GM18526 (cell line): Measurements from ENCODE around the gene HS6ST1.

Experiments used
- POLR2A ChIP-seq: IDR thresholded peaks from 3 replicates; pipeline ENCODE4 v1.6.1; 2011; ENCODE audit not compliant: insufficient read length; ENCODE audit errors: extremely low read depth

Gene HS6ST1

DNA sequence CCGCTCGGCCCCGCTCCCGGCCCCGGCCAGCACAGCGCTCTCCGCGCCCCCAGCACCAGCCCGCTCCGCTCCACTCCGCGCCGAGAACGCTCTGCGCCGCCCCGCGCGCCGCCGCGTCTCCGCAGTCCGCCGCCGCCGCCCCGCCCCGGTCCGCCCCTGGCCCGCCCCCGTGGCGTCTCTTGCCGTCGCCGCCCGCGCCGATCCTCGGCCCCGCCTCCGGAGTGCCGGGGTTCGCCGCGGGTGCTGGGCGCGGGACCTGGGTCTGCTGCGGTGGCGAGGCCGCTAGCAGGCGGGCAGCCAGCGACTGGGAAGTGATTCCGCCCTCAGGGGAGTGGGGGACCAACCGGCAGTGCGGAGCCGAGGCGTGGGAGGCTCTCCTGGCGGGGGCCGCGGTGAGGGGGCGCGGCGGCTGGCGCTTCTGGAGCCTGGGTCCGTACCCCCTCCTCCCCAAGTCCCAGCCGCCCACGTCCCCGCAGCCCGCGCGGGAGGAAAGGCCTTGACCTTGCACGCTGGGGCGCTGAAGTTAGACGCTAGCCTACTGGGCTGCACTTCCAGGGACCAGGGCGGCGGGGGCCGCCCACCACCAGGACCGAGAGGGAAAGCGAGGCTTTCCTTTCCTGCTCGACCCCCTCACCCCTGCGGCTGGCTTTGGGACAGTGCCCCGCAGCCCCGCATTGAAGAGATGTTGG lies at the start of gene HS6ST1:
Gene HS6ST1, minus strand, starts transcription at position 93 of the 689 bp plus-strand sequence. CDS start 305 bp downstream, outside the sequence.
- peak; percentile 62 for TF ChIP-seq POLR2A

DNA sequence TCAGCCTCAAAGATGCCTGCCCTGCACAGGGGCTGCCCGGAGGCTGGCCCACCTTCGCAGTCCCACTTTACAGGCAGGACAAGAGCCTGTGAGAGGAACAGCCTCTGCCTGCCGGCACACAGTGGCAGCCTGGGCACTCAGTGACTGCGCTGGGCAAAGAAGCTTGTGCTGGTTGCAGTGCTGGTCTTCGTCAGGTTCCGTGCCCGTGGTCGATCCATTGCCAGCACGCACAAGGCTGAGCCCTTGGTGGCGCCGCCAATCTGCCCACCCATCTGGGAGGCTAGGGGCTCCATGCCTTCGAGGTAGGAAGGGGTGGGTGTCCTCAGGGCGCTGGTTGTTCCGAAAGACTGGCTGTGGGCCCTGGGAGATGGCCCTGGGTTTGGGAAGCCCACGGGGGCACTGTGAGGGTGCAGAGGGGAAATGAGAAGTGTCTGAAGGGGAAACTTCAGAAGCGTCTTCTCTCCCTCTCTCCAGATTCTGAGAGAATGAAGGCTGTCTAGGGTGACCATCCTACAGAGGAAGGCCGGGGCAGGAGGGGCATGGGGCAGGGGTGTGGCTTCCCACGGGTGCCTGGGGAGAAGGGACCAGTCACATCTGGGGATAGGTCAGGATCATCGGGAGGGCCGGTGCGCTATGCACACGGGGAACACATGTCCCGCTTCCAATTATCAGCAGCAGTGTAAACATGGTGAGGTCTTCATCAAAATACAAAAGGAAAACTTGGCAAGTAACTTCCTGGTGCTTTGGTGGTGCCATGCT lies 49.1 kb upstream of the HS6ST1 start:
- TF ChIP-seq POLR2A, result no peak

DNA sequence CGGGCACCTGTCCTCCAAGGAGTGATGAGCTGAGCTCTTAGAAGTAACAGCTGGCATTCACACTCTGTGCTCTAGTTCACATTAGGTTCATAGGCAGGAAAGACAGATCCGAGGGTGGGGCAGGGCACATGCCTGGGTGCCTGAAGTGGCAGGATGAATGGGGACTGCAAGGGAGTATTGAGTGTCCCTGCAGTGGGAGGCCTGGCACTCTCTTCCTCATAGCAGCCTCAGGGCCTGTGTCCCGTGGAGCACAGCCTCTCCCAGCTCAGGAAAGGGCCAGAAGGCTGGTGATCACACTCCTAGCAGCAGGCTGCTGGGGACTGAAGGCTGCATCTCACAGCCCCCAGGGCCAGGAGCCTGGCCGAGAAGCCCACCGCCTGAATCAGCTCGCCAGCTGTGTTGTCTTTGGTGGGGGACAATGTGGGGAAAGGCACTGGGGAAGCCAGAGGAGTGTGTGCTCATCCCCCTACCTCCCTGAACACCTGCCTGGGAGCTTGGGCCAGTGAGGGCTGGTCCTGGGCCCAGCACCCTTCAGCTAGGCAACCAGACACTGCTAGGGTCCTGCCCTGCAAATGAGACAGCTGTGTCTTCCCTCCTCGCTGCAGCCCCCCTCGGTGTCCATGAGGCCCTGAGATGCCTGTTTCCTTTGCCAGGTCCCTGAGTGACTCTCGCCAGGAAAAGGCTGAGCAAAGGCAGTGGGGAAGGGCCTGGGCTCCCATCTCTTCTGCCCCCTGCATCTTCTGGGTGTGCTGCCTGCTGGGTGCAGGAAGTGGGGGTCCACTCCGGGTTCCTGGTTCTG lies 48.2 kb upstream of the HS6ST1 start:
- no peak for TF ChIP-seq POLR2A

DNA sequence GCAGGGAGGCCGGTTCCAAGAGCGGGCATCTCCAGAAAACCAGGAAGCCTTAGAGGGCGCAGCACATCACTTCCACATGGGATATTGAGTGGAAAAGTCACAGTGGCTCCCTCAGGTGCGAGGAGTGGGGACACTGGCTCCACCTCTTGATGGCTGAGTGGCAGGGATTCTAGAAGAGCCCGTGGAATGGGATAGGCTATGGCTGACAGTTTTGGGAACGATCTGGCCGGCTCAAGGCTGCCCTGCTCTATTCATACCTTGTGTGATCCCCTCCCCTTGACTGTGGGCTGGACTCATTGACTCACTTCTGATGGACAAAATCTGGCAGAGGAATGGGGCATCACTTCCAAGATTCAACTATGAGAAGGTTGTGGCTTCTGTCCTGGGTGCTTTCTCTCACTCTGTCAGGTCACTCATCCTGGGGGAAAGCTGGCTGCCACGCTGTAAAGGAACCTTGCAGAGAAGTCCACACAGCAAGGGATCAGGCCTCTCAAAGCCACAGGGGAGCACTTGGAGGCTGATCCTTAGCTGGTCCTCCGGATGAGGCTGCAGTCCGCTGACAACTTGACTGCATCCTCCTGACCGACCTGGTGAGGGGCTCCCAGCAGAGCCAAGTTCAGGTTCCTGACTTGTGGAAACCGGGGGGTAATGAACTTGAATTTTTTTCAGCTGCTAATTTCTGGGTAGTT lies 46.7 kb upstream of the HS6ST1 start:
- no peak for TF ChIP-seq POLR2A

DNA sequence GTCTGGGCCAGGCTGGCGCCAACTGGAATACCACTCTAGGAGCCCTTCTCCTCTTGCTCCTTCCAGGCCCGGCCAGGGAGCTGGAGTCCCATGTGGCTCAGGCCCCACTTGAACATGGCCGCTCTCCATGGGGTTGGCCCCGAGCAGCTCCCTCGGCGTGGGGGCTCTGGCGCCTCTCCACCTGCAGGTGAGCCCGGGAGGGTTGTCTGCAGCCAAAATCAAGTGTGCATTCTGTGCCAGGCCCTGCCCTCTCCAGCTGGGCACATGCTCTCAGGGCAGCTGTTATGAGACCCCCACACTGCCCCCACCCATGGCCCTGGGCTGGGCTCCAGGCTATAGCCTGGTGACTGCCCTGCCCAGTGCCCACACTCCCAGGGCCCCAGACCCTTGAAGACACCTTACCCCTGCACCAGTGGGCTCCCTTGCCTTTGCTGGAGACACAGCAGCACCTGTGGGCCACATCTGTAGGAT lies 45.8 kb upstream of the HS6ST1 start:
- TF ChIP-seq POLR2A, result no peak

DNA sequence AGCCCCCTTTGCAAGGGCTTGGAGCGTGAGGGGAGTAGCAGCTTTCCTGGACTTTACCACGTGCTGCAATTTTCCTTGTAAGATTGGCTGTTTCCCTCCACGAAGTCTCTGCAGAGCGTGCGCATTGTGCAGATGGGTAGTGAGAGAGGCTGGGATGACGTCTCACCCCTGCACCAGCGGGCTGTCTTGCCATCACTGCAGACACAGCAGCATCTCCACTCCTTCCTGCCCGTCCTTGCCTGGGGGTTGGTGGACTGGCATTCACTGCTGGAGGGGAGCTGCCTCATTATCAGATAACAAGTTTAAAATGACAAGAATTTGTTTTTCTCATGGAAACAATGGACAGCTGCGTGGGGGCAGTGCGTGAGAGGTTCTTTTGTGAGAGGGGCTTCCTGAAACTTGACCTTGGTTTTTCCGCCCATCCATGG lies 45.3 kb upstream of the HS6ST1 start:
- TF ChIP-seq POLR2A, result no peak

DNA sequence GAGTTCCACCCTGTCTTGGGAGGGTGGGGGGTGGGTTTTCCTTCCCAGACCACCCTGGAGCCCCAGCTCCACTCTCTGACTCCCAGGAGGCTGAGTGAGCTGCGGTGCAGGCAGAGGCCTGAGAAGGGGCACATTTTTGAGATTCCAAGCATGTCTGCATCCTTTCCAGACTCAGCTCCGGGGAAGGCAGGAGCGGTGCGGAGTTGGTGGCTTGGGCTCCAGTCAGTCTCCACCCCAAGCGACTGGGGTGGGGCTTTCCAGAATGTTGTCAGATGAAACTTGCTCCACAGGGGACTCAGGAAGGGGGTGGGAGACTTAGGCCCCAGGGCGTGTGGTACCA lies 44.2 kb upstream of the HS6ST1 start:
- no peak for TF ChIP-seq POLR2A

GRCh38 chr2:128362176-128362888 lies 43.7 kb upstream of the HS6ST1 start:
- TF ChIP-seq POLR2A, result no peak

DNA sequence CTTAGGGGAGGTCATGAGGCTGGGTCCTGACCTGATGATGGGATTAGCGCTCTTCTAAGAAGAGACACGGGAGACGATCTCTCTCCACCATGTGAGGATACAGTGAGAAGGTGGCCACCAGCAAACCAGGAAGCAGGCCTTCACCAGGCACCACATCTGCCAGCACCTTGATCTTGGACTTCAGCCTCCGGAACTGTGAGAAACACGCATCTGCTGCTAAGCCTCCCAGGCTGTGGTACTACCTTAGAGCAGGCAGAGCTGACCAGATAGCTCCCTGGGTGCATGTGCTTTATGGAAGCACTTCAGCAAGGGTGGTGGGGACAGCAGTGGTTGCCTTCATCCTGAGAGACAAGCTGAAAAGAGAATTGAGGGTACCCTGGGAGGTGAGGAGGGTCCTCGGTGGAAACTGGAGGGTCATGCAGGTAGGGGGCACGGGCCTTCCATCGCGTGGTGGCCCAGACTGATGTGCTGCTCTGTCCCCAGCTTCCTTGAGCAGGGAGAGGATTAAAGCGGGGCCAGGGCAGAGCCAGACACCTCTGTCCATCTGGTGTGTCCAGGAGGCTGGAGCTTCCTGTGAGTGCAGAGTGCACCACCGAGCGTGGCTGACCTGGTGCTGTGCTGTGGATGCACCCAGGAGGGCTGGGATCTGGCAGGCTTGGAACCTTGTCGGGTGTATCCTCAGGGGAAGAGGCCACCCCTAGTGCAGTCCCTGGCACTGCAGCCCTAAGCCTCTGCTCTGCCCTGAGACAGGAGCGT lies 42.9 kb upstream of the HS6ST1 start:
- no peak for TF ChIP-seq POLR2A

GRCh38 chr2:128360711-128361110 lies 42.0 kb upstream of the HS6ST1 start:
- no peak for TF ChIP-seq POLR2A

DNA sequence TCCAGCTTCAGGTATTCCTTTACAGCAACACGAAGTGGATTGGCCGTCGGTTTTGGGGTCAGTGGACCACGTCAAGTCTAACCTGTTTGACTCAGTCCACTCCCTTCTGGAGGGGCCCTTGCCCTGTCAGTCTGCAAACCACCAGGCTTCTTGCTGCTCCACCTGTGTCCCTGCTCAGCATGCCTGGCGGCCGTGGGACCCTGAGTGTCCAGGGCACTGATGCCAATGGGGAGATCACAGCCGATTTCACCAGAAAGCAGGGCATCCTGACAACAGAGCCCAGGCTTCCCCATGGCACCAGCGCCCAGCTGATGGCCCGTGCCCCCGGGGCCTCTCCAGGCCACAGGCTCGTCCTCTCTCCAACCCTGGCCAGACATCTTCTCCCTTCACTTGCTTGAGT lies 41.2 kb upstream of the HS6ST1 start:
- TF ChIP-seq POLR2A, result no peak

GRCh38 chr2:128358941-128359731 lies 40.5 kb upstream of the HS6ST1 start:
- TF ChIP-seq POLR2A, result no peak
